Astrocyte (in vitro differentiated cells and primary cell): ENCODE results near the gene ZC3H13. TPM values are rescaled to one million over a fixed set of nuclear protein-coding genes. Genes with fewer than 3 reads are reported as not detected.

Experiments
- DNase-seq: peaks from one replicate; pipeline ENCODE4 v3.0.0-alpha.2; 2010; ENCODE audit warnings: low read depth
- FAIRE-seq: peaks from 2 replicates; lab custom pipeline; 2011; peaks lifted over from hg19 to GRCh38; lab: Jason Lieb, UNC
- H2AFZ ChIP-seq: 2 replicates; pipeline ENCODE4 v1.6.0; 2012; ENCODE audit warnings: low read depth, low read length, inconsistent platforms
- H3K27ac ChIP-seq: 2 replicates; pipeline ENCODE4 v1.5.1; 2011; ENCODE audit warnings: low read depth, low read length, inconsistent platforms
- H3K27me3 ChIP-seq: 2 replicates; pipeline ENCODE4 v1.6.0; 2011; ENCODE audit warnings: low read length, inconsistent platforms; ENCODE audit not compliant: insufficient read depth
- H3K36me3 ChIP-seq: 2 replicates; pipeline ENCODE4 v1.5.1; 2011; ENCODE audit warnings: low read length, inconsistent platforms; ENCODE audit not compliant: insufficient read depth
- H3K4me1 ChIP-seq: 2 replicates; pipeline ENCODE4 v1.5.1; 2011; ENCODE audit warnings: low read length, inconsistent platforms; ENCODE audit not compliant: insufficient read depth
- H3K4me2 ChIP-seq: 2 replicates; pipeline ENCODE4 v1.6.0; 2012; ENCODE audit warnings: low read length, inconsistent platforms
- H3K4me3 ChIP-seq: 2 replicates; pipeline ENCODE4 v1.5.1; 2011; ENCODE audit warnings: low read depth, mild to moderate bottlenecking, low read length, inconsistent platforms; ENCODE audit not compliant: insufficient read depth
- H3K79me2 ChIP-seq: 2 replicates; pipeline ENCODE4 v1.6.0; 2012; ENCODE audit warnings: mild to moderate bottlenecking, low read length, inconsistent platforms; ENCODE audit not compliant: insufficient read depth
- H3K9ac ChIP-seq: 2 replicates; pipeline ENCODE4 v1.6.0; 2012; ENCODE audit warnings: mild to moderate bottlenecking, low read length, inconsistent platforms
- H3K9me3 ChIP-seq: 2 replicates; pipeline ENCODE4 v1.5.1; 2012; ENCODE audit warnings: low read depth, mild to moderate bottlenecking, low read length, inconsistent platforms; ENCODE audit not compliant: insufficient read depth
- H4K20me1 ChIP-seq: 2 replicates; pipeline ENCODE4 v1.6.0; 2012; ENCODE audit warnings: low read length, inconsistent platforms; ENCODE audit not compliant: insufficient read depth
- H3K27ac Mint-ChIP-seq: one replicate; pipeline ENCODE4 v1.8.0; 2021; ENCODE audit warnings: mild to moderate bottlenecking, mixed read lengths; ENCODE audit not compliant: unreplicated experiment
- H3K27me3 Mint-ChIP-seq: one replicate; pipeline ENCODE4 v1.8.0; 2021; ENCODE audit warnings: low read depth, mixed read lengths; ENCODE audit not compliant: unreplicated experiment
- H3K36me3 Mint-ChIP-seq: one replicate; pipeline ENCODE4 v1.8.0; 2021; ENCODE audit warnings: low read depth, mixed read lengths; ENCODE audit not compliant: unreplicated experiment
- H3K4me1 Mint-ChIP-seq: one replicate; pipeline ENCODE4 v1.8.0; 2021; ENCODE audit warnings: low read depth, mixed read lengths; ENCODE audit not compliant: unreplicated experiment
- H3K4me3 Mint-ChIP-seq: one replicate; pipeline ENCODE4 v1.8.0; 2021; ENCODE audit warnings: mild to moderate bottlenecking, moderate library complexity, mixed read lengths; ENCODE audit not compliant: unreplicated experiment
- H3K9me3 Mint-ChIP-seq: one replicate; pipeline ENCODE4 v1.8.0; 2021; ENCODE audit warnings: mild to moderate bottlenecking, mixed read lengths; ENCODE audit not compliant: unreplicated experiment
- CTCF ChIP-seq: IDR thresholded peaks from 2 replicates; pipeline ENCODE4 v1.5.1; 2011; ENCODE audit warnings: low read depth, mild to moderate bottlenecking, inconsistent platforms, low read length, moderate library complexity; ENCODE audit not compliant: insufficient read depth
- EZH2 ChIP-seq: IDR thresholded peaks from 2 replicates; pipeline ENCODE4 v1.6.1; 2012; ENCODE audit warnings: mild to moderate bottlenecking, low read length, inconsistent platforms; ENCODE audit not compliant: insufficient read depth
- total RNA-seq: library from RNA; stranded (reverse); gene quantifications from 2 replicates; pipeline ENCODE4 v1.2.1, GENCODE V29; 2021

ZC3H13 gene
- total RNA-seq, 1 donor from 2014 or later = 39.6 TPM

GRCh38 chr13:45966715-45967114 is 85.8 kb downstream of the ZC3H13 start:
- Histone ChIP-seq H3K9me3 (no peaks in the 10 kb centered on the region), H4K20me1 (peaks cover 2% of the 10 kb centered on the region), H3K27ac (no peak overlapping the region), H3K4me3 (no peak overlapping the region), H2AFZ (no peak overlapping the region), H3K9ac (no peak overlapping the region), H3K79me2 (no peaks in the 10 kb centered on the region), H3K4me1 (no peaks in the 10 kb centered on the region), H3K4me2 (no peak overlapping the region), H3K27me3 (no peaks in the 10 kb centered on the region), H3K36me3 (peaks cover 33% of the 10 kb centered on the region)
- DNase-seq = no peak
- peak overlapping the region; percentile 3 for H3K4me3 Mint-ChIP-seq
- no peaks in the 10 kb centered on the region for H3K27me3 Mint-ChIP-seq
- H3K27ac Mint-ChIP-seq = peak overlapping the region; percentile 22
- no peaks in the 10 kb centered on the region for H3K9me3 Mint-ChIP-seq
- TF ChIP-seq CTCF = no peak
- TF ChIP-seq EZH2 = no peak
- H3K36me3 Mint-ChIP-seq = peaks cover 28% of the 10 kb centered on the region
- peaks cover 3% of the 10 kb centered on the region for H3K4me1 Mint-ChIP-seq
- no peak for FAIRE-seq

GRCh38 chr13:45961468-45961867 is 91.1 kb downstream of the ZC3H13 start:
- Histone ChIP-seq H2AFZ (no peak overlapping the region), H3K27ac (no peak overlapping the region), H3K9me3 (no peaks in the 10 kb centered on the region), H3K79me2 (no peaks in the 10 kb centered on the region), H3K4me1 (no peaks in the 10 kb centered on the region), H3K27me3 (no peaks in the 10 kb centered on the region), H3K4me2 (no peak overlapping the region), H3K36me3 (peaks cover 16% of the 10 kb centered on the region), H3K9ac (no peak overlapping the region), H3K4me3 (no peak overlapping the region), H4K20me1 (no peaks in the 10 kb centered on the region)
- FAIRE-seq = no peak
- Mint-ChIP-seq H3K4me3 (no peak overlapping the region), H3K9me3 (no peaks in the 10 kb centered on the region), H3K4me1 (peaks cover 4% of the 10 kb centered on the region), H3K27ac (no peak overlapping the region), H3K36me3 (peaks cover 9% of the 10 kb centered on the region), H3K27me3 (no peaks in the 10 kb centered on the region)
- TF ChIP-seq EZH2 (no peak), CTCF (no peak)
- DNase-seq = no peak

- H3K4me1 ChIP-seq = no peaks in the 10 kb centered on the region
- Mint-ChIP-seq H3K27ac (no peak overlapping the region), H3K36me3 (peaks cover 4% of the 10 kb centered on the region), H3K4me3 (no peak overlapping the region), H3K9me3 (no peaks in the 10 kb centered on the region), H3K27me3 (no peaks in the 10 kb centered on the region), H3K4me1 (peaks cover 6% of the 10 kb centered on the region)
- H3K9ac ChIP-seq = no peak overlapping the region
- DNase-seq (no peak), FAIRE-seq (no peak)
- H3K36me3 ChIP-seq = peaks cover 14% of the 10 kb centered on the region
- H3K4me3 ChIP-seq = no peak overlapping the region
- no peak overlapping the region for H3K27ac ChIP-seq
- no peaks in the 10 kb centered on the region for H3K27me3 ChIP-seq
- TF ChIP-seq CTCF = no peak
- TF ChIP-seq EZH2 = no peak
- H2AFZ ChIP-seq = no peak overlapping the region
- H3K4me2 ChIP-seq = no peak overlapping the region
- H3K9me3 ChIP-seq = no peaks in the 10 kb centered on the region
- no peaks in the 10 kb centered on the region for H4K20me1 ChIP-seq
- no peaks in the 10 kb centered on the region for H3K79me2 ChIP-seq
Measured at GRCh38 chr13:45954836-45955800, 97.4 kb downstream of the ZC3H13 start.
